ENCODE data around the gene AFG1L. TPM values are rescaled to one million over a fixed set of nuclear protein-coding genes. Genes with fewer than 3 reads are reported as not detected.

AFG1L gene
- total RNA-seq, 2 experiments from 2014 or later = 5.6 to 6.3 TPM

DNA sequence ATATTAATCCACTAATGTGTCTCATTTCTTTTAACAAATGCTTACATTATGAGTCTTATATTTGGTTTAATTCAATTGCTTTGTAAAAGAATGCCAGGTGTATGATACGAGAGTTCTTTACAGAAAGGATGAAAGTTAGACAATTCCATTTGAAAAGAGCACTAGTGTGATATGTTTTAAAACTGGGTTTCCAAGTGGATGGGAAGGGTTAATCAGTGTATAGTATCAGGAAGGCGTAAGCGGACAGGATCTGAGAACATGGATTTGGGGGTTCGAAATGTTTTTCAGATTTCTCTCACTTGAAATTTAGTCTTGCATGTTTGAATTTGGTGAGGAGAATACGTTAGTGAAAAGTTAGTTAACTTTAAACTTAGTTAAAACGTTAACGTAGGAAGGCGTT, 268.4 kb downstream of the AFG1L start:
- intact Hi-C loops (cut with micrococcal nuclease) = no loop called here
- Mint-ChIP-seq H3K4me3 (no peak overlapping the region), H3K27me3 (peaks cover 1% of the 10 kb centered on the region), H3K27ac (no peak overlapping the region), H3K4me1 (ENCODE audit: low read depth) (peaks cover 49% of the 10 kb centered on the region), H3K36me3 (ENCODE audit: low read depth) (peaks cover 21% of the 10 kb centered on the region), H3K9me3 (no peaks in the 10 kb centered on the region)
- ChIA-PET CTCF (no interaction called here), POLR2A (no interaction called here)
- TF ChIP-seq, protein P1, sequence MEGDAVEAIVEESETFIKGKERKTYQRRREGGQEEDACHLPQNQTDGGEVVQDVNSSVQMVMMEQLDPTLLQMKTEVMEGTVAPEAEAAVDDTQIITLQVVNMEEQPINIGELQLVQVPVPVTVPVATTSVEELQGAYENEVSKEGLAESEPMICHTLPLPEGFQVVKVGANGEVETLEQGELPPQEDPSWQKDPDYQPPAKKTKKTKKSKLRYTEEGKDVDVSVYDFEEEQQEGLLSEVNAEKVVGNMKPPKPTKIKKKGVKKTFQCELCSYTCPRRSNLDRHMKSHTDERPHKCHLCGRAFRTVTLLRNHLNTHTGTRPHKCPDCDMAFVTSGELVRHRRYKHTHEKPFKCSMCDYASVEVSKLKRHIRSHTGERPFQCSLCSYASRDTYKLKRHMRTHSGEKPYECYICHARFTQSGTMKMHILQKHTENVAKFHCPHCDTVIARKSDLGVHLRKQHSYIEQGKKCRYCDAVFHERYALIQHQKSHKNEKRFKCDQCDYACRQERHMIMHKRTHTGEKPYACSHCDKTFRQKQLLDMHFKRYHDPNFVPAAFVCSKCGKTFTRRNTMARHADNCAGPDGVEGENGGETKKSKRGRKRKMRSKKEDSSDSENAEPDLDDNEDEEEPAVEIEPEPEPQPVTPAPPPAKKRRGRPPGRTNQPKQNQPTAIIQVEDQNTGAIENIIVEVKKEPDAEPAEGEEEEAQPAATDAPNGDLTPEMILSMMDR (IDR thresholded peaks at IDR 0.05) = no peak
- DNase-seq = no peak
- no peak for ATAC-seq

DNA sequence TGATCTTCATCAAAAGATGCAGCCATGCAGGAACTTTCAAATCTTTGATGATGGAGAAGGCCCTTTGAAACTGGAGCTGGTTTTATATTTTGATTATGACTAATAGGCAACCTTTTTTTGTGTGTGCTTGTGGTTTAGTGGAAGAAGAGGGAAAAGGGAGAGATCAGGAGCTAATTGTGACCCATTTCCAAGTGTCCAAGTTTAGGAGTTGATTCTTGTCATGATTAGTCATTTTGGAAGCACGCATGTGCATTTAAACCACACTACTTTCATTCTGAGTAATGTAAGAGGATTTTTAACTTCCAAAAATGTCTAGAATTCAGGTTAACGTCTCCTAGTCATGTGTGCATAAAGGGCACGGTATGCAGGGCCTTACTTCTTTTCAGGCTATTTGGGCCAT, 269.3 kb downstream of the AFG1L start:
- DNase-seq = peak; percentile 30
- Mint-ChIP-seq H3K9me3 (no peaks in the 10 kb centered on the region), H3K4me1 (ENCODE audit: low read depth) (peaks cover 57% of the 10 kb centered on the region), H3K4me3 (peak overlapping the region; percentile 16), H3K27ac (peak overlapping the region; percentile 75), H3K27me3 (peaks cover 1% of the 10 kb centered on the region), H3K36me3 (ENCODE audit: low read depth) (peaks cover 25% of the 10 kb centered on the region)
- CTCF ChIA-PET = interaction anchor here (1.2 kb wide), 1 partner anchor 12 kb away, joined by 3 read pairs; no protein-coding TSS in a partner anchor
- TF ChIP-seq, protein P1 (IDR thresholded peaks at IDR 0.05) = no peak
- POLR2A ChIA-PET = no interaction called here
- no peak for ATAC-seq
- intact Hi-C loops (cut with micrococcal nuclease) = no loop called here

DNA sequence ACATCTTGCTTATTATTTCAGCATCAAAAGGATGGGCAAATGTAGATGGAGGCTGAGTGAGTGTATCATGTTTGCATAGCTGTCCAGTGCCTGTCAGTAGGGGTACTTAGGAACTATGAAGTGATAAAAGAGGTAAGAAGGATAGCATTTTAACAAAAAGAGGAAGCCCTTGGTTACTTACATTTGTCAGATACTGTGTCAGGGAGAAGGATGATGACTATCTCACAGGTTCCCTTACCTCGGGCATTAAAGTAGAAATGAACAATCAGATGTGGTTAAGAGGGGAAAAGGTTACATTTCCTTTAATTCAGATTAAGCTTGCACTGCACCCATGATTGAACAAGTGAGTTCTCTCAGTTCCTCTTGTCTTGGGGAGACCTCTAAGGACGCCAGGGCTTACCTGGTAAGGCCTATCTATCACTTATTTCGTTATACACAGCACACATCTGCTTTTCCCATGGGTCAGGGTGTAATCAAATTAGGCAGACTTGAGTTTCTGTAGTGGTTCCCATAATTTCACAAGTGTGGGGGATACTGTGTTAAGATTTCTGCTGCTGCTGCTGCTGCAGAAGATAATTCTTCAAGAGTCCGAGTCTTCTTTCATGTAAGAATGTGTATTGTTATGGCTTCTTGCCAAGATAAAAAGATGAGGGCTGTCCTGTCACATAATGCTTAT, 270.4 kb downstream of the AFG1L start:
- Mint-ChIP-seq H3K36me3 (ENCODE audit: low read depth) (peaks cover 29% of the 10 kb centered on the region), H3K9me3 (no peaks in the 10 kb centered on the region), H3K27ac (peak overlapping the region; percentile 75), H3K4me1 (ENCODE audit: low read depth) (peaks cover 61% of the 10 kb centered on the region), H3K27me3 (peaks cover 1% of the 10 kb centered on the region), H3K4me3 (peak overlapping the region; percentile 9)
- intact Hi-C loops (cut with micrococcal nuclease) = loop anchor here (5.0 kb wide), 1 partner anchor 72 kb away; no protein-coding TSS in a partner anchor
- TF ChIP-seq, protein P1 (IDR thresholded peaks at IDR 0.05) = no peak
- peak; percentile 77 for ATAC-seq
- ChIA-PET CTCF (no interaction called here), POLR2A (interaction anchor here (0.8 to 1.2 kb wide), 2 partner anchors 9 to 309 kb away, joined by 3 to 4 read pairs; no protein-coding TSS in a partner anchor)
- peak; percentile 22 for DNase-seq

DNA sequence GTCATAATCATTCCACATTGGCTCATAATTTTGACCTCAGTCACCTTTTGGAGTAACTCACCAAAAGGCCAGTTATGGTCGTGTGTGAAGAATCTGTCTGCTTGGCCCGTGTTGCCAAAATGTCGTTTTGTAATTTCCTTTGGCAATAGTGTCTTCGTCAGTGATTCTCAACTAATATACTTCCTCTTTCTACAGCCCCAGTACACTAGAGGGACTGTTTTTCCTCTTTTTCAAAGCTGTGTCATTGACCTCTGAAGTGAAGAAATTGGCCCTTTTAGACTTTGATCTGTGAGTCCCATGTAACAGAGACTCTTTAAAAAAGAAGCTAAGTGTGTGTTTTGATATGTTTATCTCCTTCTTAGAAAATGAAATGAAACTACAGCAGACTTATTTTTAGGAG, 271.0 kb downstream of the AFG1L start:
- intact Hi-C loops (cut with micrococcal nuclease) = loop anchor here (5.0 kb wide), 1 partner anchor 71 kb away; no protein-coding TSS in a partner anchor
- ChIA-PET CTCF (interaction anchor here (1.1 to 1.5 kb wide), 4 partner anchors 24 to 506 kb away, joined by 3 read pairs; no protein-coding TSS in a partner anchor), POLR2A (interaction anchor here (0.8 to 1.2 kb wide), 2 partner anchors 10 to 308 kb away, joined by 3 to 4 read pairs; no protein-coding TSS in a partner anchor)
- Mint-ChIP-seq H3K4me1 (ENCODE audit: low read depth) (peaks cover 61% of the 10 kb centered on the region), H3K9me3 (no peaks in the 10 kb centered on the region), H3K27ac (peak overlapping the region; percentile 75), H3K36me3 (ENCODE audit: low read depth) (peaks cover 32% of the 10 kb centered on the region), H3K4me3 (no peak overlapping the region), H3K27me3 (peaks cover 1% of the 10 kb centered on the region)
- DNase-seq = no peak
- TF ChIP-seq, protein P1 (IDR thresholded peaks at IDR 0.05) = no peak
- ATAC-seq = no peak

DNA sequence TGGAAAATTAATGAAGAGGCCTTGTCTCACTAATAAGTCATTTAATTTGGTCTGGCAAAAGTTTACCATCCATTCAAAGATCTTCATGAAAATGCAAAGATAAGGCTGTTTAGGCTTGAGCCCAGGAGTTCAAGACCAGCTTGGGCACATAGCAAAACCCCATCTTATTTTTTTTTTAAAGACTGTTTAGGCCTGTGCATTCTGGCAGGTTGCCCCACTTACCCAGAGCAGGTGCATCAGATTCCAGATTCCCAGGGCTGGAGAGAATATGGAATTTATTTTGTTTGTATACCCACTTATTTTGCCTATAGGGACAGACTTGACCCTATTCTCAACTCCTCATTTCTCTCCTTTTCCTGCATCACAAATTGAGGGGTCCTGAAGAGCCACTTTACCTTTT, 271.6 kb downstream of the AFG1L start:
- Mint-ChIP-seq H3K9me3 (no peaks in the 10 kb centered on the region), H3K36me3 (ENCODE audit: low read depth) (peaks cover 37% of the 10 kb centered on the region), H3K27ac (no peak overlapping the region), H3K27me3 (peaks cover 1% of the 10 kb centered on the region), H3K4me3 (no peak overlapping the region), H3K4me1 (ENCODE audit: low read depth) (peaks cover 61% of the 10 kb centered on the region)
- ChIA-PET CTCF (interaction anchor here (1.1 to 1.5 kb wide), 4 partner anchors 25 to 506 kb away, joined by 3 read pairs; no protein-coding TSS in a partner anchor), POLR2A (interaction anchor here (1.2 kb wide), 1 partner anchor 308 kb away, joined by 3 read pairs; no protein-coding TSS in a partner anchor)
- no peak for ATAC-seq
- intact Hi-C loops (cut with micrococcal nuclease) = loop anchor here (5.0 kb wide), 1 partner anchor 71 kb away; no protein-coding TSS in a partner anchor
- TF ChIP-seq, protein P1 (IDR thresholded peaks at IDR 0.05) = no peak
- no peak for DNase-seq
